Mammary epithelial cell (primary cell): ENCODE data around the gene UBE2J2.

Experiments
- CTCF ChIP-seq, 2 donors: IDR thresholded peaks in 1 of 2; conservative IDR thresholded peaks in 1 of 2; 2 replicates each; pipeline ENCODE4 v1.5.1; 2011 to 2012; ENCODE audit warnings: inconsistent platforms in 2 of 2, low read length in 2 of 2, mild to moderate bottlenecking in 2 of 2, control low read depth in 1 of 2, low read depth in 1 of 2; ENCODE audit not compliant: insufficient read depth in 1 of 2; ENCODE audit errors: extremely low read depth in 1 of 2
- EZH2 ChIP-seq: IDR thresholded peaks from 2 replicates; pipeline ENCODE4 v1.6.1; 2012; ENCODE audit warnings: low read length, inconsistent platforms, borderline replicate concordance

DNA sequence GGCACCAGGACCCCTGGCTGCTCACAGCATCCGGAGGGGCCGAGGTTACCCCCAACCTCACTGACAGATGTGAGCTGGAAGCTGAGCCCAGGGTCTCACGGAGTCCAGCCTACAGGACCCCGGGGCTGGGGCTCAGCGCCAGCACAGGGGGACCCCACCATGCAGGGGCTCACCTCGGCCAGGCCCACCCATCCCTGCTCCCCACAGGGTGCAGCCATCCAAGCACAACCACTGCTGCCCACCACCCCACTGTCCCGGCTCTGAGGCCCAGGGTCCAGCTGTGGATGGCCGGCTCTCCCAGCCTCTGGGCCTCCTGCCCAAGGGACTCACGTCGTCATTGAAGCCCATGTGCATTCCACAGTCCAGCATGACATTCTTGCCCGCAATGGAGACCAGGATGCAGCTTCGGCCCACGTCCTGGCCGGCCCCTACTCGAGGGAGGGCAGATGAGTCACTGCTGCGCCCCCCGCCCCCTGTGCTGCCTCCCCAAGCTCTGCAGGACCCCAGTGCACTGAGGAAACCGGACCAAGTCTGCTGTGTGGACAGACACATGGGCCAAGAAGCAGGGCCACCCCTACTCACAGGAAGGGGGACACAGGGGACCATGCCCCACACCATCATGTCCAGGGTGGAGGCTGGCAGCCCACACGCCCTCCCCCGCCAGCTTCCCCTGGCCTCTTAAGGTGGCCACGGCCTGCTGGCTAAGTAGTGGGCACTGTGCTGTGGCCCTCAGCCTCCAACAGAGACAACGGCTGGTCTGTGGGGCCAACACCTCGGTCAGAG lies 47.2 kb upstream of the UBE2J2 start:
- TF ChIP-seq CTCF (conservative IDR thresholded peaks at IDR 0.05 in 1 of 2, IDR thresholded peaks at IDR 0.05 in 1 of 2; ENCODE audit: extremely low read depth in 1 of 2, insufficient read depth in 1 of 2, low read depth in 1 of 2, low read length in 2 of 2): no peak
- TF ChIP-seq EZH2: no peak
